Left lung (tissue), 10 donors: ENCODE data around the gene TCEAL8. TPM values are rescaled to one million over a fixed set of nuclear protein-coding genes. Genes with fewer than 3 reads are reported as not detected.

Experiments
- ATAC-seq: fragments of 200-7000 bp; cut with Tn5 transposase; one replicate; pipeline ENCODE4 v1.9.1; 2020; ENCODE audit warnings: moderate library complexity
- DNase-seq, 4 donors: peaks; one replicate each; pipeline ENCODE4 v3.0.0-alpha.2; 2013 to 2020
- H3K27ac ChIP-seq, 2 donors: fragments of 200-600 bp; sonication (generic) in 1 of 2; one replicate each; pipeline versions ENCODE4 v1.5.0 to v1.8.0; 2020 to 2021
- H3K27me3 ChIP-seq, 2 donors: fragments of 200-600 bp; sonication (generic) in 1 of 2; one replicate each; pipeline versions ENCODE4 v1.5.0 to v1.8.0; 2020 to 2021
- H3K36me3 ChIP-seq, 2 donors: fragments of 200-600 bp; sonication (generic) in 1 of 2; one replicate each; pipeline versions ENCODE4 v1.5.0 to v1.8.0; 2020 to 2021
- H3K4me1 ChIP-seq, 2 donors: fragments of 200-600 bp; one replicate each; pipeline ENCODE4 v1.8.0; 2021
- H3K4me3 ChIP-seq, 2 donors: fragments of 200-600 bp; sonication (generic) in 1 of 2; one replicate each; pipeline versions ENCODE4 v1.5.0 to v1.8.0; 2020 to 2021; ENCODE audit warnings: mild to moderate bottlenecking in 1 of 2
- H3K9me3 ChIP-seq, 2 donors: fragments of 200-600 bp; sonication (generic) in 1 of 2; one replicate each; pipeline versions ENCODE4 v1.5.0 to v1.8.0; 2020 to 2021
- intact Hi-C, 2 donors: fragments of 100-400 bp; cut with DNase I; formaldehyde crosslinking; loops; one replicate each; pipeline versions ENCODE4 v1.11.2 to v1.14.2; 2022
- polyA plus RNA-seq, 6 donors: library from polyadenylated mRNA; unstranded; fragments of 120-200 nt; gene quantifications; one replicate each; pipeline ENCODE4 v1.2.1, GENCODE V29; 2013; ENCODE audit not compliant: insufficient read length in 6 of 6
- total RNA-seq, 2 donors: library from RNA; stranded (reverse); fragmentation: NEBNext Ultra II Directional; extraction: Animal tissue kit (Norgen Biotek cat#: 25700); gene quantifications; one replicate each; pipeline ENCODE4 v1.2.1, GENCODE V29; 2021
- TF ChIP-seq, protein P1 (sequence below), 2 donors: fragments of 200-600 bp; sonication (generic) in 1 of 2; IDR thresholded peaks; one replicate each; pipeline versions ENCODE4 v1.5.0 to v1.8.0; 2021; ENCODE audit warnings: antibody characterized with exemption in 2 of 2
- donor health status: DM: no; HTN: yes; CAD: no.
- donor health status: DM: no; HTN: no; CAD: no.

TCEAL8 gene
- total and polyA plus RNA-seq, 8 donors, result 51.7 to 120 (median 111) TPM

DNA sequence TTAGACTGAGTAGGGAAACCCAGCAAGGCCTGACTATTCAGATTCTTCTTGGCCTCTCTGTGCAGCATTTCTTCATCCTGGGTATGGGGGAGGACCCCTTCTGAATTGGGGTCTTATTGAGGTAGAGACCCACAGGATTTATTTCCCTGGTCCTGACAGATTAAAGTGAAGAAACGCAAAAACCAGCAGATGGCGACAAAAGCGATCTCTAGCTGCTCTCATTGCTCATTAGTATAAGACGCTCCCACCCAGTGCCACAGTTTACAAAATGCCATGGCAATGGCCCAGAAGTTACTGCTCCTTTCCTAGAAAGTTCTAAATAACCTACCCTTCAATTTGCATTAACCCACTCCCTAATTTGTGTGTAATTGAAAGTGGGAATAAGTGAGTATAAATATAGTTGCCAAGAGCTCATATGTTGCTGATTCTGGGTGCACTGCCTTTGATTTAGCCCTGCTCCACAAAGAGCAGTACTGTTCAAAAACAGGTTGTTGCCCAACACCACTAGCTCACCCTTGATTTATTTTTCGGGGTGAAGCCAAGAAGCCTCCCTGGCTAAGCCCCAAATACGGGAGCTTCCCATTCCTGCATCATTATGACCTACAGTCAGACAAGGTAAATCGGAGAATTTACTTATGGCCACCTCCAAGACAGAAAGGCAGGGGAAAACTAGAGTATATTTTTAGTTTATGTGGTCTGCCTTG is 43.8 kb downstream of the TCEAL8 start:
- TF ChIP-seq, protein P1, sequence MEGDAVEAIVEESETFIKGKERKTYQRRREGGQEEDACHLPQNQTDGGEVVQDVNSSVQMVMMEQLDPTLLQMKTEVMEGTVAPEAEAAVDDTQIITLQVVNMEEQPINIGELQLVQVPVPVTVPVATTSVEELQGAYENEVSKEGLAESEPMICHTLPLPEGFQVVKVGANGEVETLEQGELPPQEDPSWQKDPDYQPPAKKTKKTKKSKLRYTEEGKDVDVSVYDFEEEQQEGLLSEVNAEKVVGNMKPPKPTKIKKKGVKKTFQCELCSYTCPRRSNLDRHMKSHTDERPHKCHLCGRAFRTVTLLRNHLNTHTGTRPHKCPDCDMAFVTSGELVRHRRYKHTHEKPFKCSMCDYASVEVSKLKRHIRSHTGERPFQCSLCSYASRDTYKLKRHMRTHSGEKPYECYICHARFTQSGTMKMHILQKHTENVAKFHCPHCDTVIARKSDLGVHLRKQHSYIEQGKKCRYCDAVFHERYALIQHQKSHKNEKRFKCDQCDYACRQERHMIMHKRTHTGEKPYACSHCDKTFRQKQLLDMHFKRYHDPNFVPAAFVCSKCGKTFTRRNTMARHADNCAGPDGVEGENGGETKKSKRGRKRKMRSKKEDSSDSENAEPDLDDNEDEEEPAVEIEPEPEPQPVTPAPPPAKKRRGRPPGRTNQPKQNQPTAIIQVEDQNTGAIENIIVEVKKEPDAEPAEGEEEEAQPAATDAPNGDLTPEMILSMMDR (IDR thresholded peaks at IDR 0.05), result peak in 1 of 2 donors; percentile 37
- intact Hi-C loops, result no loop called here
- H3K36me3 ChIP-seq, result no peaks in the 10 kb centered on the region
- no peaks in the 10 kb centered on the region for H3K27me3 ChIP-seq
- H3K4me1 ChIP-seq, result no peaks in the 10 kb centered on the region
- ATAC-seq, result peak; percentile 27
- no peaks in the 10 kb centered on the region for H3K9me3 ChIP-seq
- no peak overlapping the region for H3K4me3 ChIP-seq
- DNase-seq, result peak in 2 of 4 donors; percentile 32 to 60
- H3K27ac ChIP-seq, result no peak overlapping the region

DNA sequence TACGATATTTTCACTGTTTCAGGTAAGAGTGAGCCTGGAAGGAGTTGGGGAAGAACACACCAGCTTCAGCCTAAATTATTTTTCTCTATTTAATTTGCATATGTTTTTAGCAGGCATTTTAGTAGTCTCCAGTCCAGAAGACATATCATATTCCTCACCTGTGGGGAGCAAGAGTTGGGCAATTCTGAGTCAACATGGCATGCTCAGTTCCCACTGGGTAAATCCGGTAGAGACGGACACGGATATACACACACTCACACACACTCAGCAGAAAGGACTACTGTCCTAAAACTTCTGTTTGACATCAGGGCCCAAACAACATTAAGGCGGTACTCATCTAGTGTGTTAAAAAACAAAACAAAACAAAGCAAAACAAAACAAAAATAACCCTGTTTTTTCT is 44.9 kb downstream of the TCEAL8 start:
- H3K27me3 ChIP-seq, result no peaks in the 10 kb centered on the region
- no peaks in the 10 kb centered on the region for H3K4me1 ChIP-seq
- H3K9me3 ChIP-seq, result no peaks in the 10 kb centered on the region
- ATAC-seq (no peak), DNase-seq (no peak)
- H3K27ac ChIP-seq, result no peak overlapping the region
- intact Hi-C loops, result no loop called here
- H3K4me3 ChIP-seq, result no peak overlapping the region
- TF ChIP-seq, protein P1 (IDR thresholded peaks at IDR 0.05), result no peak
- H3K36me3 ChIP-seq, result no peaks in the 10 kb centered on the region

Other genes with a start within 250 kb of the TCEAL8 start
- under 1 TPM; 0.44 to 0.65 TPM for gene BEX1, start 191.0 kb downstream of the TCEAL8 start, total RNA-seq
- 10 to 100 TPM in 3 of 6 donors, 1 to 10 TPM in 3; 7.8 to 13.9 (median 9.9) TPM for gene BEX1, start 191.0 kb downstream of the TCEAL8 start, polyA plus RNA-seq
- gene NXF3, start 162.0 kb downstream of the TCEAL8 start, total RNA-seq, result 1 to 10 TPM; 3.3 to 3.6 TPM
- gene NXF3, start 162.0 kb downstream of the TCEAL8 start, polyA plus RNA-seq, result under 1 TPM; 0.14 to 0.67 (median 0.40) TPM
- 10 to 100 TPM; 28.8 to 33.5 TPM for gene BEX4, start 40.0 kb downstream of the TCEAL8 start, total RNA-seq
- gene BEX4, start 40.0 kb downstream of the TCEAL8 start, polyA plus RNA-seq, result 100 to 1,000 TPM in 1 of 6 donors, 10 to 100 TPM in 5; 75.8 to 102 (median 91.9) TPM
- gene TCEAL5, start 21.6 kb upstream of the TCEAL8 start, total RNA-seq, result not detected
- gene TCEAL5, start 21.6 kb upstream of the TCEAL8 start, polyA plus RNA-seq, result 1 to 10 TPM; 1.4 to 2.0 (median 1.7) TPM
- gene BEX2, start 55.8 kb upstream of the TCEAL8 start, total RNA-seq, result 10 to 100 TPM in 1 of 2 donors, 1 to 10 TPM in 1; 9.7 to 19.3 TPM
- gene BEX2, start 55.8 kb upstream of the TCEAL8 start, polyA plus RNA-seq, result 10 to 100 TPM; 20.5 to 38.4 (median 25.1) TPM
- gene TCEAL7, start 75.1 kb upstream of the TCEAL8 start, total RNA-seq, result 1 to 10 TPM; 3.5 to 8.2 TPM
- gene TCEAL7, start 75.1 kb upstream of the TCEAL8 start, polyA plus RNA-seq, result 10 to 100 TPM; 19.3 to 28.6 (median 23.9) TPM
- 10 to 100 TPM; 47.8 to 55.0 TPM for gene TCEAL9, start 101.4 kb upstream of the TCEAL8 start, total RNA-seq
- gene TCEAL9, start 101.4 kb upstream of the TCEAL8 start, polyA plus RNA-seq, result 100 to 1,000 TPM; 130 to 154 (median 142) TPM
- gene BEX3, start 121.4 kb upstream of the TCEAL8 start, total RNA-seq, result 100 to 1,000 TPM in 1 of 2 donors, 10 to 100 TPM in 1; 91.0 to 155 TPM
- 100 to 1,000 TPM; 365 to 426 (median 375) TPM for gene BEX3, start 121.4 kb upstream of the TCEAL8 start, polyA plus RNA-seq